Left cardiac atrium (tissue), 4 donors: Measurements from ENCODE around the gene SOX8. TPM values are rescaled to one million over a fixed set of nuclear protein-coding genes. Genes with fewer than 3 reads are reported as not detected.
"Not testable (repeated sequence)": the region's sequence is repeated elsewhere in the genome, so short reads cannot be mapped to it uniquely, and the experiment has no call there.

Experiments
- ATAC-seq, 2 donors: fragments of 200-7000 bp; cut with Tn5 transposase; one replicate each; pipeline ENCODE4 v1.9.1; 2020; ENCODE audit warnings: mild to moderate bottlenecking in 2 of 2, moderate library complexity in 2 of 2
- DNase-seq: peaks from one replicate; pipeline ENCODE4 v3.0.0-alpha.2; 2020
- intact Hi-C, 2 donors: fragments of 100-400 bp; cut with DNase I; formaldehyde crosslinking; loops; one replicate each; pipeline versions ENCODE4 v1.14.1 to v1.15.1; 2022 to 2023
- total RNA-seq, 2 donors: library from RNA; stranded (reverse); fragmentation: NEBNext Ultra II Directional; extraction: Animal tissue kit (Norgen Biotek cat#: 25700); gene quantifications; one replicate each; pipeline ENCODE4 v1.2.1, GENCODE V29; 2021
- donor health status: DM: no; HTN: yes; CAD: no.
- donor health status: DM: no; HTN: yes; CAD: no; lungs with severe emphysema.
- donor health status: DM: yes; HTN: yes; CAD: no.
- donor health status: Dilated cardiomyopathy.

SOX8 gene
- total RNA-seq, 2 donors from 2014 or later = 1.3 to 3.0 TPM

DNA sequence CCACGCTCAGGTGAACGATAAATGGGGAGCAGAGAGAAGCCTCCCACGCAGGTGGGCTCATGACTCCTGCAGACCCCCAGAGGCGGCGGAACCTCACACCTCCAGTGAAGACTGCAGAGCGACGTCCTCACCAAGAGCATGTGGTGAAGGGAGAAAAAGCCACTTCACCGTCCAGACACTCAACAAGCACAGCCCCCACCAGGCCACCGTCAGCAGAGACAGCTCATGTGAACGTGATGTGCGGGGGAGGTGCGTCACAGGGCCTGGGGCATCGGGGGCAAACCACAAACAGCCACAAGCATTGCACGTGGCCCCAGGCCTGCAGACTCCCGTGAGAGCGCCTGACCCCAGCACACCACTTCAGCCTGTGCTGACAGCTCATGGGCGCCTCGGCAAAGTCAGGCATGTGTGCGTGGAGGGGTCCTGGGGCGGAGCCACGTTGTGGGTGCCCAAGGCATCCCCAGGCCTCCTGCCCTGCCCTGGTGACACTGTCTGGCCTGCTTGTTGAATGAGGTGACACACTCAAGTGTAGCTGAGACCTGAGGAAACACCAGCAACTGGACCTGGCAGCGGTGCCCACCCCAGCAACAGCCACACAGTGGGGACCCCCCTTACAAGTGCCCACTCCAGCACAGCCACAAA is 29.8 kb upstream of the SOX8 start:
- intact Hi-C loops = no loop called here
- ATAC-seq (no peak), DNase-seq (no peak)

DNA sequence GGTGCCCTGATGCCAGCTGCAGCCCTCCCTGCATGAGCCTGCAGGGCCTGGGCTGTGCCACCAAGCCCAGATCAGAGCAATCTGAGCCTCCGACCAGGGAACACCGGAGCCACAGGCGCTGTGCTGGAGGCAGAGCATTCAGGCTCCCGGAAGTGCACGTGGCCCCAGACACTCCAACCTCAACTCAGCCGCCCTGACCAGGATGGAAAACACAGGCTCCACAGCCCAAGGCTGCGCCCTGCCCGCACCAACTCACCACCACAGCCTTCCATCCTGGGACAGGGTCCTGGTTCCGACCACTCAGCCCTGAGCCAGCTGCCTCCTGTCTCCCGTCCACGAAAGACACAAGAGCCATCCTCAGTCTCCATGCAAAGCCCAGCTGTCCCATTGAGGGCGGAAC is 29.2 kb upstream of the SOX8 start:
- DNase-seq = no peak
- no peak for ATAC-seq
- intact Hi-C loops = no loop called here

DNA sequence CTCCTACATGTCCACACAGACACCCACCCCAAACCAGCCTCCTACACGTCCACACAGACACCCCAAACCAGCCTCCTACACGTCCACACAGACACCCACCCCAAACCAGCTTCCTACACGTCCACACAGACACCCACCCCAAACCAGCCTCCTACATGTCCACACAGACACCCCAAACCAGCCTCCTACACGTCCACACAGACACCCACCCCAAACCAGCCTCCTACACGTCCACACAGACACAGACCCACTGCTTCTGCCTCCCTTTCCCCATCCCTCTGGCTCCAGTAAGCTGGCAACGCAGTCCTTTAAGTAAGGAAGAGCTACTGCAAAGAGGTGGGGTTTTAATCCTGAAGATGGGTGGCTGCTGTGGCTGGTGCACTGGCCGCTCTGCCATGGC is 27.8 kb upstream of the SOX8 start:
- intact Hi-C loops, DNase-seq, ATAC-seq: not testable (repeated sequence)

DNA sequence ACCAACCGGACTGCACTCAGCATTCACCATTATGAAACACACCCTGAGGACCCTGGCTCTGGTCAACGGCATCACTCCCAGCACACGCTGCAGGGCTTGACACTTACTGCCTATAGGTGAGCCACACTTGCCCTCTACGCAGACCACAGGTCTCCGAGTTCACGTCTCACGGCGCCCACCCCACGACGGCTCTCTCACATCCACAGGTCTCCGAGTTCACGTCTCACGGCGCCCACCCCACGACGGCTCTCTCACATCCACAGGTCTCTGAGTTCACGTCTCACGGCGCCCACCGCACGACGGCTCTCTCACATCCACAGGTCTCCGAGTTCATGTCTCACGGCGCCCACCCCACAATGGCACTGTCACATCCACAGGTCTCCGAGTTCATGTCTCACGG is 25.8 kb upstream of the SOX8 start:
- intact Hi-C loops, DNase-seq, ATAC-seq: not testable (repeated sequence)

GRCh38 chr16:959232-960040 is 22.1 kb upstream of the SOX8 start:
- no peak for DNase-seq
- no peak for ATAC-seq
- intact Hi-C loops = no loop called here

DNA sequence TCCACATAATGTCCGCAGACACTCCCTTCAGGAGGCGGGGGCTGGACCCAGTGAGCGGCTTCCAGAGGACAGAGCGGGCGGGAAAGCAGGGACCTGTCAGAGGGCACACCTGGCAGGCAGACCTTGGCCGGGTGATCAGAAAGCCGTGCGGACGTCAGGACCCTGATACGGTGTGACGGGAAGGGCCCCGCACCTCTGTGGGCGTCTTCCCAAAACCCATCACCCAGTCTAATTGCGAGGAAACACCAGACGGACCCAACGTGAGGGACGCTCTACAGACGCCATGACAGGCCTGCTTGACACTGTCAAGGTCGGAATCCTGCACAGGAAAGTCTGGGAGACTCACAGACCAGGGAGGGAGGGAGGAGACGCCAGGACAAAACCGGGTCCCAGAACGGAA is 19.2 kb upstream of the SOX8 start:
- ATAC-seq = no peak
- no peak for DNase-seq
- intact Hi-C loops = no loop called here

GRCh38 chr16:962901-963814 is 18.4 kb upstream of the SOX8 start:
- no peak for ATAC-seq
- no peak for DNase-seq
- intact Hi-C loops = no loop called here

GRCh38 chr16:963913-964312 is 17.7 kb upstream of the SOX8 start:
- DNase-seq (no peak), ATAC-seq (no peak)
- intact Hi-C loops = no loop called here

- peak in 1 of 2 donors; percentile 39 for ATAC-seq
- DNase-seq = no peak
- intact Hi-C loops = no loop called here
These were observed 17.1 kb upstream of the SOX8 start for GRCh38 chr16:964356-965035.

DNA sequence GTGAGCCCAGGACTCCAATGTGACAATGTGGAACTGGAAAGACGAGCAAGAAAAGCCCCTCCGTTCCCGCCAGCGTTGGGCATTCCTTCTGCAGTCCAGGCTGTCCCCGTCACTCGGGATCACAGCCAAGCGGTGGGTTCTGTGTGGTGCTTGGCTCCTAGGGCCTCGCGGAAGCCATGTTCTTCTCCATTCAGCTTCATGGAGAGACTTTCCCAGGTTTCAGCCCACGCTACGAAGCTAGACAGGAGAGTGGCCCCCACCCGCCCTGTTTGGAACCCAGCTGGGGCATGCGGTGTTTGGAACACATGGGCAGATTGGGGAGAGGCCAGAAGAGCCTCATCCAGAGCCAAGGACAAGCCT is 16.6 kb upstream of the SOX8 start:
- no peak for ATAC-seq
- no peak for DNase-seq
- intact Hi-C loops = no loop called here

GRCh38 chr16:965487-965886 is 16.1 kb upstream of the SOX8 start:
- ATAC-seq (no peak), DNase-seq (no peak)
- intact Hi-C loops = no loop called here

GRCh38 chr16:966035-966434 is 15.5 kb upstream of the SOX8 start:
- DNase-seq (no peak), ATAC-seq (no peak)
- intact Hi-C loops = no loop called here

DNA sequence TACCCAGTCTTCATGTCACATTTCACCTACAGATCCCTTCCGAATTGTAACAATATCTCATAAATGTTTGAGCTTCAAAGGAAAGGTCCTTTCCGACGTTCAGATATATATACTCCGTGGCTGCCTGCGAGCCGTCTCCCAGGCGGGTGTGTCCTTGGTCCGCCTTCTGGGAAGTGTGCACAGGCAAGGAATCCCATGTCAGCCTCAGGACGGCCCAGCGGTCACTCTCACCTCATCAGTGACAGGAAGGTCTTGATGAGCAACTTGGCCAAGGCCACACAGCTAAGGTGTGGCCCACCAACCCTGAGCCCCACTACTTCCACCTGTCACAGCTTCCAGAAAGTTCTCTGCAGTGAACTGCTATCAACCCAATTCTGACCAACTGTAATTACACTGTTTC is 15.1 kb upstream of the SOX8 start:
- intact Hi-C loops = no loop called here
- no peak for DNase-seq
- no peak for ATAC-seq

DNA sequence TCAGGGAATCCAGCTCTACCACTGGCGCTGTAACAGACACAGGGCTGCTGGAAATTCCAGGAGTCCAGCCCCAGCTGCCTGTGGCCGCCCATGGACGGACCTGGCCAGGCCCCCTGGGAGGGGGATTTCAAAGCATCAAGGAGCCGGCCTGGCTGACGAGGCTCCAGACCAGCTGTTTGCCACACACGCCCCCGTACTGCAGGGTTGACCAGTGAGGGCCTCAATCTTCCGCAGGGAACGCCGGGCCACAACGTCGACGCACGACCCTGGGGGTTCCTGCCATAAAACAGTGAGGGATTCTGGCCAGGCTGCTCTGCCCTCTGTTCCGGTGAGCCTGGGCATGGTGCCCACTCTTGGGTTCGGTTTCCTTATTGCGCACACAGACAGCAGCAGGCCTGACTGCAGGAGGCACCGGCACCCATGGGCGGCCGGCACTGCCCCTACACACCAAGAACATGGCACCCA is 14.5 kb upstream of the SOX8 start:
- intact Hi-C loops = no loop called here
- no peak for ATAC-seq

DNA sequence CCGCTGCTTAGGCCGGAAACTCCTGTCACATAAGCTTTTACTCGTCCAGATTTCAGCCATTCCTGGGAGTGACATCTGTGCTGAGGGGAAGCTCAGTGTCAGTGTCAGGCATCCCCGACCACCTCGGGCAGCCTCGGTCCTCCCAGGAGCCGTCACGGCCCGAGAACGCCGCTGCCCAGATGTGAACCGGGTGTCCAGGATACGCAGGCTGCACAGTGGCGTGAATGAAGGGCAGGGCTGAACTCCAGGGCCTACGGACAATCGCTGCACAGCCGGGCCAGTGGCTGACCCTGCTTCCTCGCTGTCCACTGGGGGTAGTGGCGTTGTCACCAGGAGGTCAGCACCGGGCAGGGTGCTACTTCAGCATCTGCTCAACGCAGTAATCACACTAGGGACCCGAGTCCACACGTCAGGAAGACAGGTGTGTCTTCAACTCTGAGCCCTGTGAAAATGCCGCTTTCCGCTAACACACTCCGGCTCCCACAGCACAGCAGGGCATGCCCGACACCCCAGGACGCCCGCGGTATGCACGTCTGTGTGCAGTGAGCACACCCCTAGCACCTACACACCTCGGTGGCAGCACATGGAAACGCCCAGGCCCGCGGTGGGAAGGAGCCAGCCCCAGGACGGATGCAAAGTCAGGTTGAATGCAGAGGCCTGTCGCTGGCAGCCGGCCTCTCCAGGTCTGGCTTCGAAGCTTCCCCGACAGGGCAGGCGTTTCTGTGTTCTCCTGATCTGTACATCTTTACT is 13.8 kb upstream of the SOX8 start:
- DNase-seq = no peak
- intact Hi-C loops = no loop called here
- ATAC-seq = no peak

More for the DNA sequence above, 14.5 kb upstream of the SOX8 start:
- no peak for DNase-seq

DNA sequence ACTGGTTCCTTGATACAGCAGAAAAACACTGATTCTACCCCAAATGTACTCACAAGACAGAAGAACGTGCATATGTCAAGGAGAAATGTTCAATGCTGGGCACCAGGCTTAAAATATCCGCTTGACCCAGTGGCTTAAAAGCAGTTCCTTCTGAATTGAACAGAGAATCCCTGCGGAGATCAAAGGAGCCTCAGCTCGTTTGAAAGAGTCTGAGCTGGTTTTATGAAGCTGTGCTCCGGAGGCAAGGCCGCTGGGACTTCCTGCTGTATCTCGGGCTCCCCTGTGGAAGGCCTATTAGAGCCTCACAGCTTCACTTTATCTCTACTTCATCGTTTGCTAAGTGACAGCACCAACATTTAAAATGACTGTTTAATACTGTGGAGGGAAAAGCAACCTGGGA is 12.9 kb upstream of the SOX8 start:
- intact Hi-C loops = no loop called here
- no peak for ATAC-seq
- no peak for DNase-seq

GRCh38 chr16:969508-970385 is 11.8 kb upstream of the SOX8 start:
- peak; percentile 5 to 31 for ATAC-seq
- intact Hi-C loops = no loop called here
- DNase-seq = peak; percentile 54

- intact Hi-C loops = no loop called here
These were observed 11.2 kb upstream of the SOX8 start for GRCh38 chr16:970386-970765.

More at GRCh38 chr16:970386-970765, 11.2 kb upstream of the SOX8 start:
- ATAC-seq = peak; percentile 22 to 51
- no peak for DNase-seq
